HEK293 (cell line): ENCODE data around the gene NHEJ1.

Experiments used
- EGR2 ChIP-seq: fragments of 450-650 bp; formaldehyde crosslinking; IDR thresholded peaks from 2 replicates; pipeline ENCODE4 v1.5.1; 2016; ENCODE audit warnings: low read depth, missing biosample characterization, missing genetic modification characterization
- GLIS2 ChIP-seq: fragments of 450-650 bp; formaldehyde crosslinking; IDR thresholded peaks from 2 replicates; pipeline ENCODE4 v1.5.1; 2016; ENCODE audit warnings: missing biosample characterization, missing genetic modification characterization
- KLF9 ChIP-seq: fragments of 450-650 bp; formaldehyde crosslinking; IDR thresholded peaks from 2 replicates; pipeline ENCODE4 v1.5.1; 2016; ENCODE audit warnings: missing biosample characterization, missing genetic modification characterization, low read depth
- REPIN1 ChIP-seq: fragments of 450-650 bp; formaldehyde crosslinking; IDR thresholded peaks from 2 replicates; pipeline ENCODE4 v1.5.1; 2017; ENCODE audit warnings: missing biosample characterization, missing genetic modification characterization, low read depth
- SCRT2 ChIP-seq: fragments of 450-650 bp; formaldehyde crosslinking; IDR thresholded peaks from 2 replicates; pipeline ENCODE4 v1.5.1; 2016; ENCODE audit warnings: missing biosample characterization, missing genetic modification characterization
- SP2 ChIP-seq: fragments of 450-650 bp; formaldehyde crosslinking; IDR thresholded peaks from 2 replicates; pipeline ENCODE4 v1.5.1; 2016; ENCODE audit warnings: missing biosample characterization, missing genetic modification characterization
- SP7 ChIP-seq: fragments of 450-650 bp; formaldehyde crosslinking; IDR thresholded peaks from 2 replicates; pipeline ENCODE4 v1.5.1; 2016; ENCODE audit warnings: missing biosample characterization, missing genetic modification characterization
- ZBTB21 ChIP-seq: fragments of 450-650 bp; formaldehyde crosslinking; IDR thresholded peaks from 2 replicates; pipeline ENCODE4 v1.5.1; 2017; ENCODE audit warnings: missing biosample characterization, missing genetic modification characterization
- ZNF138 ChIP-seq: fragments of 450-650 bp; formaldehyde crosslinking; IDR thresholded peaks from 2 replicates; pipeline ENCODE4 v1.5.1; 2016; ENCODE audit warnings: missing biosample characterization, missing genetic modification characterization, borderline replicate concordance
- ZNF140 ChIP-seq: fragments of 450-650 bp; formaldehyde crosslinking; IDR thresholded peaks from 2 replicates; pipeline ENCODE4 v1.5.1; 2016; ENCODE audit warnings: missing biosample characterization, missing genetic modification characterization
- ZNF16 ChIP-seq: fragments of 450-650 bp; formaldehyde crosslinking; IDR thresholded peaks from 2 replicates; pipeline ENCODE4 v1.5.1; 2016; ENCODE audit warnings: low read depth, missing biosample characterization, missing genetic modification characterization
- ZNF184 ChIP-seq: fragments of 450-650 bp; IDR thresholded peaks from 2 replicates; pipeline ENCODE4 v1.5.1; 2018; ENCODE audit warnings: missing biosample characterization, mild to moderate bottlenecking, missing genetic modification characterization
- ZNF202 ChIP-seq: fragments of 450-650 bp; formaldehyde crosslinking; IDR thresholded peaks from 2 replicates; pipeline ENCODE4 v1.5.1; 2016; ENCODE audit warnings: missing biosample characterization, missing genetic modification characterization, borderline replicate concordance
- ZNF274 ChIP-seq, 2 experiments: fragments of 200-500 bp in 1 of 2; fragments of 450-650 bp in 1 of 2; sonication (Bioruptor generic) in 1 of 2; formaldehyde crosslinking in 1 of 2; IDR thresholded peaks; 2 replicates each; pipeline versions ENCODE4 v1.5.1 to v1.6.1; 2014 to 2016; ENCODE audit warnings: borderline replicate concordance in 1 of 2, inconsistent platforms in 1 of 2, low read length in 1 of 2, missing biosample characterization in 1 of 2, missing genetic modification characterization in 1 of 2
- ZNF521 ChIP-seq: fragments of 450-650 bp; formaldehyde crosslinking; IDR thresholded peaks from 2 replicates; pipeline ENCODE4 v1.5.1; 2017; ENCODE audit warnings: missing biosample characterization, mild to moderate bottlenecking, missing genetic modification characterization
- ZNF558 ChIP-seq: fragments of 450-650 bp; formaldehyde crosslinking; IDR thresholded peaks from 2 replicates; pipeline ENCODE4 v1.5.1; 2016; ENCODE audit warnings: missing biosample characterization, missing genetic modification characterization
- ZNF621 ChIP-seq: fragments of 450-650 bp; formaldehyde crosslinking; IDR thresholded peaks from 2 replicates; pipeline ENCODE4 v1.5.1; 2017; ENCODE audit warnings: missing biosample characterization, missing genetic modification characterization
- ZNF670 ChIP-seq: fragments of 450-650 bp; formaldehyde crosslinking; IDR thresholded peaks from 2 replicates; pipeline ENCODE4 v1.5.1; 2016; ENCODE audit warnings: missing biosample characterization, missing genetic modification characterization, low read depth
- ZNF701 ChIP-seq: fragments of 450-650 bp; formaldehyde crosslinking; IDR thresholded peaks from 2 replicates; pipeline ENCODE4 v1.5.1; 2016; ENCODE audit warnings: missing biosample characterization, missing genetic modification characterization
- ZNF776 ChIP-seq: fragments of 450-650 bp; formaldehyde crosslinking; IDR thresholded peaks from 2 replicates; pipeline ENCODE4 v1.5.0; 2017; ENCODE audit warnings: missing biosample characterization, missing genetic modification characterization, borderline replicate concordance
- ZNF792 ChIP-seq: fragments of 450-650 bp; formaldehyde crosslinking; IDR thresholded peaks from 2 replicates; pipeline ENCODE4 v1.5.1; 2016; ENCODE audit warnings: missing biosample characterization, missing genetic modification characterization
- TF ChIP-seq, protein P1 (sequence below): fragments of 450-650 bp; formaldehyde crosslinking; IDR thresholded peaks from 2 replicates; pipeline ENCODE4 v1.5.1; 2016; ENCODE audit warnings: missing biosample characterization, missing genetic modification characterization
- TF ChIP-seq, protein P2 (sequence below): sonication (generic); formaldehyde crosslinking; IDR thresholded peaks from 2 replicates; pipeline ENCODE4 v1.8.1; 2022; ENCODE audit warnings: mild to moderate bottlenecking, moderate library complexity, missing genetic modification reagents
- TF ChIP-seq, protein P3 (sequence below): fragments of 450-650 bp; formaldehyde crosslinking; IDR thresholded peaks from 2 replicates; pipeline ENCODE4 v1.5.1; 2016; ENCODE audit warnings: missing biosample characterization, missing genetic modification characterization
- TF ChIP-seq, protein P4 (sequence below): fragments of 450-650 bp; formaldehyde crosslinking; IDR thresholded peaks from 2 replicates; pipeline ENCODE4 v1.5.1; 2016; ENCODE audit warnings: missing biosample characterization, missing genetic modification characterization
- TF ChIP-seq, protein P5 (sequence below): fragments of 450-650 bp; formaldehyde crosslinking; IDR thresholded peaks from 2 replicates; pipeline ENCODE4 v1.5.1; 2016; ENCODE audit warnings: missing biosample characterization, missing genetic modification characterization

NHEJ1 gene

DNA sequence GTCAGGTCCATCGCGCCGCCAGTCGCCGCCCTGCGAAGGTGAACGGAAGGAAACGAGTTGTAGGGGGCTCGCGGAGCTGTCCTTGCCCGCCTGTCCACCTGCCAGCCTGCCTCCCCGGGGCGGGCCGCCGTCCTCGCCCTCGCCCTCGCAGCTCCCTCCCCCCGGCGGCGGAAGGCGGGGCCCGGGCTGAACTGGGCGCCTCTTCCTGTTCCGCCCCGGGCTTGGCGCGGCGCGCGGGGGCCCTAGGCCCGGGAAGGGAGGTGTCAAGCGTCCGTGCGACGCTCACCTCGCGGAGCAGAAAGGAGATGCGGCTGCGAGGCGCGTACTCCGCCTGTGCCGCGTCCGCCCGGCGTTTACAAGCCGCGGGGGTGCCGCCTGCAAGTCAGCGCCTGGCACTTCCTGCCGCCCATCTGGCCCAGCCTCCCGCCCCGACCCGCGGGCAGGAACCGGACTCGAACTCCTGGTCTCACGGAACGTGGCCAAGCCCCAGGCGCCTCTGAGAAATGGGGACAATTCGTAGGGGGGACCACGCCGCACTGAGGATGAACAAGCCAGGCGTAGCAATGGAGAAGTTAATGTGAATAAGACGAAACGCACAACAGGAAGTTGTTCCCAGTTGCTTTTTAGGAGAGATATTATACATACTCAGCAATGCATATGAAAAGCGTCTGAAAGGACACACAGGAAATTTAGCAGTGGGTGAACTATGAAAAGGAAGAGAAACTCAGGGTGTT, 16.4 kb upstream of the NHEJ1 start, which contains the start of gene CNPPD1 (continued):
- no peak for TF ChIP-seq ZNF16 (tag by site-specific recombination)
- TF ChIP-seq ZNF776 (tag by site-specific recombination), result no peak
- no peak for TF ChIP-seq ZNF184 (tag by site-specific recombination)
- peak; percentile 59 for TF ChIP-seq SP7
- TF ChIP-seq, protein P1, sequence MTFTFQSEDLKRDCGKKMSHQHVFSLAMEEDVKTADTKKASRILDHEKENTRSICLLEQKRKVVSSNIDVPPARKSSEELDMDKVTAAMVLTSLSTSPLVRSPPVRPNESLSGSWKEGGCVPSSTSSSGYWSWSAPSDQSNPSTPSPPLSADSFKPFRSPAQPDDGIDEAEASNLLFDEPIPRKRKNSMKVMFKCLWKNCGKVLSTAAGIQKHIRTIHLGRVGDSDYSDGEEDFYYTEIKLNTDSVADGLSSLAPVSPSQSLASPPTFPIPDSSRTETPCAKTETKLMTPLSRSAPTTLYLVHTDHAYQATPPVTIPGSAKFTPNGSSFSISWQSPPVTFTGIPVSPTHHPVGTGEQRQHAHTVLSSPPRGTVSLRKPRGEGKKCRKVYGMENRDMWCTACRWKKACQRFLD (tag by site-specific recombination), result no peak
- TF ChIP-seq SP2, result peak; percentile 82
- TF ChIP-seq, protein P2, sequence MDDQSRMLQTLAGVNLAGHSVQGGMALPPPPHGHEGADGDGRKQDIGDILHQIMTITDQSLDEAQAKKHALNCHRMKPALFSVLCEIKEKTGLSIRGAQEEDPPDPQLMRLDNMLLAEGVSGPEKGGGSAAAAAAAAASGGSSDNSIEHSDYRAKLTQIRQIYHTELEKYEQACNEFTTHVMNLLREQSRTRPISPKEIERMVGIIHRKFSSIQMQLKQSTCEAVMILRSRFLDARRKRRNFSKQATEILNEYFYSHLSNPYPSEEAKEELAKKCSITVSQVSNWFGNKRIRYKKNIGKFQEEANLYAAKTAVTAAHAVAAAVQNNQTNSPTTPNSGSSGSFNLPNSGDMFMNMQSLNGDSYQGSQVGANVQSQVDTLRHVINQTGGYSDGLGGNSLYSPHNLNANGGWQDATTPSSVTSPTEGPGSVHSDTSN (CRISPR knock-in tag), result no peak; the same call in 1 of the 2 replicates
- TF ChIP-seq GLIS2 (tag by site-specific recombination), result peak; percentile 96
- no peak for TF ChIP-seq ZNF701 (tag by site-specific recombination)
- no peak for TF ChIP-seq ZNF558 (tag by site-specific recombination)
- TF ChIP-seq ZNF140, result no peak
- no peak for TF ChIP-seq ZNF792
- TF ChIP-seq, protein P3, sequence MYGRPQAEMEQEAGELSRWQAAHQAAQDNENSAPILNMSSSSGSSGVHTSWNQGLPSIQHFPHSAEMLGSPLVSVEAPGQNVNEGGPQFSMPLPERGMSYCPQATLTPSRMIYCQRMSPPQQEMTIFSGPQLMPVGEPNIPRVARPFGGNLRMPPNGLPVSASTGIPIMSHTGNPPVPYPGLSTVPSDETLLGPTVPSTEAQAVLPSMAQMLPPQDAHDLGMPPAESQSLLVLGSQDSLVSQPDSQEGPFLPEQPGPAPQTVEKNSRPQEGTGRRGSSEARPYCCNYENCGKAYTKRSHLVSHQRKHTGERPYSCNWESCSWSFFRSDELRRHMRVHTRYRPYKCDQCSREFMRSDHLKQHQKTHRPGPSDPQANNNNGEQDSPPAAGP (tag by site-specific recombination), result peak; percentile 26; the same call in 1 of the 2 replicates
- TF ChIP-seq ZBTB21 (tag by site-specific recombination), result no peak
- peak; percentile 88; the same call in 1 of the 2 replicates for TF ChIP-seq KLF9
- TF ChIP-seq ZNF621, result no peak
- TF ChIP-seq ZNF202 (tag by site-specific recombination), result no peak
- TF ChIP-seq ZNF138 (tag by site-specific recombination), result no peak
- TF ChIP-seq EGR2, result 0 out of 2 replicates have a peak, but pooled peaks have one; percentile 27
- TF ChIP-seq SCRT2 (tag by site-specific recombination), result no peak
- TF ChIP-seq, protein P4, sequence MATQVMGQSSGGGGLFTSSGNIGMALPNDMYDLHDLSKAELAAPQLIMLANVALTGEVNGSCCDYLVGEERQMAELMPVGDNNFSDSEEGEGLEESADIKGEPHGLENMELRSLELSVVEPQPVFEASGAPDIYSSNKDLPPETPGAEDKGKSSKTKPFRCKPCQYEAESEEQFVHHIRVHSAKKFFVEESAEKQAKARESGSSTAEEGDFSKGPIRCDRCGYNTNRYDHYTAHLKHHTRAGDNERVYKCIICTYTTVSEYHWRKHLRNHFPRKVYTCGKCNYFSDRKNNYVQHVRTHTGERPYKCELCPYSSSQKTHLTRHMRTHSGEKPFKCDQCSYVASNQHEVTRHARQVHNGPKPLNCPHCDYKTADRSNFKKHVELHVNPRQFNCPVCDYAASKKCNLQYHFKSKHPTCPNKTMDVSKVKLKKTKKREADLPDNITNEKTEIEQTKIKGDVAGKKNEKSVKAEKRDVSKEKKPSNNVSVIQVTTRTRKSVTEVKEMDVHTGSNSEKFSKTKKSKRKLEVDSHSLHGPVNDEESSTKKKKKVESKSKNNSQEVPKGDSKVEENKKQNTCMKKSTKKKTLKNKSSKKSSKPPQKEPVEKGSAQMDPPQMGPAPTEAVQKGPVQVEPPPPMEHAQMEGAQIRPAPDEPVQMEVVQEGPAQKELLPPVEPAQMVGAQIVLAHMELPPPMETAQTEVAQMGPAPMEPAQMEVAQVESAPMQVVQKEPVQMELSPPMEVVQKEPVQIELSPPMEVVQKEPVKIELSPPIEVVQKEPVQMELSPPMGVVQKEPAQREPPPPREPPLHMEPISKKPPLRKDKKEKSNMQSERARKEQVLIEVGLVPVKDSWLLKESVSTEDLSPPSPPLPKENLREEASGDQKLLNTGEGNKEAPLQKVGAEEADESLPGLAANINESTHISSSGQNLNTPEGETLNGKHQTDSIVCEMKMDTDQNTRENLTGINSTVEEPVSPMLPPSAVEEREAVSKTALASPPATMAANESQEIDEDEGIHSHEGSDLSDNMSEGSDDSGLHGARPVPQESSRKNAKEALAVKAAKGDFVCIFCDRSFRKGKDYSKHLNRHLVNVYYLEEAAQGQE (tag by site-specific recombination), result peak; percentile 56; the same call in 1 of the 2 replicates
- TF ChIP-seq, protein P5, sequence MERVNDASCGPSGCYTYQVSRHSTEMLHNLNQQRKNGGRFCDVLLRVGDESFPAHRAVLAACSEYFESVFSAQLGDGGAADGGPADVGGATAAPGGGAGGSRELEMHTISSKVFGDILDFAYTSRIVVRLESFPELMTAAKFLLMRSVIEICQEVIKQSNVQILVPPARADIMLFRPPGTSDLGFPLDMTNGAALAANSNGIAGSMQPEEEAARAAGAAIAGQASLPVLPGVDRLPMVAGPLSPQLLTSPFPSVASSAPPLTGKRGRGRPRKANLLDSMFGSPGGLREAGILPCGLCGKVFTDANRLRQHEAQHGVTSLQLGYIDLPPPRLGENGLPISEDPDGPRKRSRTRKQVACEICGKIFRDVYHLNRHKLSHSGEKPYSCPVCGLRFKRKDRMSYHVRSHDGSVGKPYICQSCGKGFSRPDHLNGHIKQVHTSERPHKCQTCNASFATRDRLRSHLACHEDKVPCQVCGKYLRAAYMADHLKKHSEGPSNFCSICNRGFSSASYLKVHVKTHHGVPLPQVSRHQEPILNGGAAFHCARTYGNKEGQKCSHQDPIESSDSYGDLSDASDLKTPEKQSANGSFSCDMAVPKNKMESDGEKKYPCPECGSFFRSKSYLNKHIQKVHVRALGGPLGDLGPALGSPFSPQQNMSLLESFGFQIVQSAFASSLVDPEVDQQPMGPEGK (tag by site-specific recombination), result peak; percentile 89
- no peak for TF ChIP-seq REPIN1
- no peak for TF ChIP-seq ZNF274 (IDR thresholded peaks at IDR 0.05; ENCODE audit: low read length)
- no peak for TF ChIP-seq ZNF274 (tag by site-specific recombination; IDR thresholded peaks at IDR 0.05; ENCODE audit: borderline replicate concordance)
- TF ChIP-seq ZNF670 (tag by site-specific recombination), result no peak
- no peak for TF ChIP-seq ZNF521
